GM12878 (cell line): ENCODE results near the gene TBC1D5. TPM values are rescaled to one million over a fixed set of nuclear protein-coding genes. Genes with fewer than 3 reads are reported as not detected.
A peak's percentile ranks its signal among the peaks of the same experiment; 100 is the strongest.

Experiments
- ATF7 ChIP-seq: fragments of 450-650 bp; IDR thresholded peaks from 2 replicates; pipeline ENCODE4 v1.6.1; 2016; ENCODE audit warnings: low read depth, mild to moderate bottlenecking
- BHLHE40 ChIP-seq, 2 experiments: fragments of 450-650 bp in 1 of 2; IDR thresholded peaks; 2 replicates each; pipeline ENCODE4 v1.6.1; 2011 to 2017; ENCODE audit warnings: low read depth in 2 of 2, borderline replicate concordance in 1 of 2, improper control_type of control experiment in 1 of 2, low read length in 1 of 2, mild to moderate bottlenecking in 1 of 2
- CBX3 ChIP-seq: fragments of 200-600 bp; sonication (generic); IDR thresholded peaks from 2 replicates; pipeline ENCODE4 v1.6.1; 2016; ENCODE audit warnings: low read depth, borderline replicate concordance
- CBX5 ChIP-seq: sonication (generic); IDR thresholded peaks from 2 replicates; pipeline ENCODE4 v1.6.1; 2016; ENCODE audit warnings: low read depth, moderate library complexity, mild to moderate bottlenecking, inconsistent platforms
- EGR1 ChIP-seq, 2 experiments: IDR thresholded peaks; 1 replicate in 1 of 2; 2 replicates in 1 of 2; pipeline ENCODE4 v1.6.1; 2011 to 2012; ENCODE audit warnings: low read depth in 2 of 2, low read length in 2 of 2, borderline replicate concordance in 1 of 2, mild to moderate bottlenecking in 1 of 2, moderate library complexity in 1 of 2
- ETV6 ChIP-seq, 2 experiments: fragments of 450-650 bp in 1 of 2; IDR thresholded peaks in 1 of 2; conservative IDR thresholded peaks in 1 of 2; 2 replicates each; pipeline ENCODE4 v1.6.1; 2014; ENCODE audit warnings: antibody characterized with exemption in 1 of 2, borderline replicate concordance in 1 of 2, low read depth in 1 of 2, mild to moderate bottlenecking in 1 of 2, moderate library complexity in 1 of 2
- EZH2 ChIP-seq: IDR thresholded peaks from 2 replicates; pipeline ENCODE4 v1.6.1; 2012; ENCODE audit warnings: low read depth, mild to moderate bottlenecking, control low read depth, inconsistent platforms, low read length, borderline replicate concordance; ENCODE audit not compliant: control insufficient read depth
- FOXK2 ChIP-seq: fragments of 450-650 bp; IDR thresholded peaks from 2 replicates; pipeline ENCODE4 v1.6.1; 2017; ENCODE audit warnings: mild to moderate bottlenecking, moderate library complexity
- HDGF ChIP-seq: fragments of 450-650 bp; IDR thresholded peaks from 2 replicates; pipeline ENCODE4 v1.6.1; 2016; ENCODE audit warnings: antibody characterized with exemption
- IKZF1 ChIP-seq: fragments of 450-650 bp; conservative IDR thresholded peaks from 2 replicates; pipeline ENCODE4 v1.6.1; 2017; ENCODE audit warnings: antibody characterized with exemption, mild to moderate bottlenecking
- NR2F1 ChIP-seq: fragments of 450-650 bp; conservative IDR thresholded peaks from 2 replicates; pipeline ENCODE4 v1.6.1; 2017; ENCODE audit warnings: mild to moderate bottlenecking
- PAX5 ChIP-seq: IDR thresholded peaks from 2 replicates; pipeline ENCODE4 v1.6.1; 2011; ENCODE audit warnings: low read depth, low read length, borderline replicate concordance
- PAX8 ChIP-seq: fragments of 450-650 bp; IDR thresholded peaks from 2 replicates; pipeline ENCODE4 v1.6.1; 2017; ENCODE audit warnings: mild to moderate bottlenecking, moderate library complexity
- PKNOX1 ChIP-seq: fragments of 450-650 bp; IDR thresholded peaks from 2 replicates; pipeline ENCODE4 v1.6.1; 2016; ENCODE audit warnings: mild to moderate bottlenecking
- POLR2AphosphoS5 ChIP-seq: IDR thresholded peaks from 2 replicates; pipeline ENCODE4 v1.6.1; 2011; ENCODE audit warnings: mild to moderate bottlenecking, low read length, inconsistent platforms
- RAD21 ChIP-seq: IDR thresholded peaks from 2 replicates; pipeline ENCODE4 v1.6.1; 2011; ENCODE audit warnings: mild to moderate bottlenecking, low read depth, low read length, moderate library complexity; ENCODE audit not compliant: insufficient read depth
- RELB ChIP-seq: fragments of 450-650 bp; IDR thresholded peaks from 2 replicates; pipeline ENCODE4 v1.6.1; 2017; ENCODE audit warnings: low read depth, mild to moderate bottlenecking, moderate library complexity
- SIX5 ChIP-seq: IDR thresholded peaks from 2 replicates; pipeline ENCODE4 v1.6.1; 2011; ENCODE audit warnings: mild to moderate bottlenecking, low read depth, low read length, moderate library complexity; ENCODE audit not compliant: severe bottlenecking
- SMC3 ChIP-seq: IDR thresholded peaks from 2 replicates; pipeline ENCODE4 v1.6.1; 2011; ENCODE audit warnings: low read length, improper control_type of control experiment, borderline replicate concordance
- STAT3 ChIP-seq: IDR thresholded peaks from 2 replicates; pipeline ENCODE4 v1.6.1; 2011; ENCODE audit warnings: low read depth, low read length, improper control_type of control experiment
- TCF7 ChIP-seq: IDR thresholded peaks from 2 replicates; pipeline ENCODE4 v1.6.1; 2014; ENCODE audit warnings: antibody characterized with exemption, borderline replicate concordance
- YY1 ChIP-seq: IDR thresholded peaks from 2 replicates; pipeline ENCODE4 v1.6.1; 2011; ENCODE audit warnings: low read depth, mild to moderate bottlenecking, low read length
- ZNF687 ChIP-seq: fragments of 450-650 bp; IDR thresholded peaks from 2 replicates; pipeline ENCODE4 v1.6.1; 2017; ENCODE audit warnings: mild to moderate bottlenecking, moderate library complexity
- polyA plus RNA-seq, 11 experiments: library from polyadenylated mRNA; depleted of rRNA in 4 of 11; unstranded in 6 of 11; stranded (reverse) in 5 of 11; fragments of >200 nt; fragmentation: Nextera tagmentation in 4 of 11; fragmentation: Illumina TruSeq in 1 of 11; extraction: Ambion mirVana in 4 of 11; extraction: Trizol in 1 of 11; gene quantifications; 1 replicate in 1 of 11; 2 replicates in 10 of 11; pipeline versions ENCODE4 v1.2.1 to v1.2.3, GENCODE V29; 2011 to 2016; ENCODE audit warnings: inconsistent platforms in 2 of 11, missing spikeins in 2 of 11, low read depth in 1 of 11
- total RNA-seq, 4 experiments: library from RNA; depleted of rRNA in 3 of 4; stranded (reverse); fragments of >200 nt in 3 of 4; fragmentation: Illumina TruSeq in 1 of 4; extraction: Trizol in 1 of 4; gene quantifications; 2 replicates each; pipeline versions ENCODE4 v1.2.1 to v1.2.3, GENCODE V29; 2013 to 2021

Gene TBC1D5
- total and polyA plus RNA-seq, 10 of the 15 experiments (the other 5 are each of a cell fraction or from before 2014, with no cell fraction given) = 5.5 to 61.0 (median 43.8) TPM

- peak; percentile 93 for TF ChIP-seq RELB
- TF ChIP-seq ATF7 = peak; percentile 83
- peak; percentile 77 for TF ChIP-seq PKNOX1
- no peak for TF ChIP-seq TCF7
- peak; percentile 75; the same call in 1 of the 2 replicates for TF ChIP-seq PAX5
- peak; percentile 82 for TF ChIP-seq NR2F1
- no peak for TF ChIP-seq STAT3
- TF ChIP-seq CBX5 = 0 out of 2 replicates have a peak, but pooled peaks have one; percentile 89
- peak; percentile 65 for TF ChIP-seq HDGF
- TF ChIP-seq IKZF1 = peak; percentile 92
- peak; percentile 96 for TF ChIP-seq ZNF687
- peak; percentile 69; the same call in 1 of the 2 replicates for TF ChIP-seq YY1
- TF ChIP-seq SMC3 = 0 out of 2 replicates have a peak, but pooled peaks have one; percentile 12
- peak; percentile 32 for TF ChIP-seq RAD21
- TF ChIP-seq PAX8 = no peak
- TF ChIP-seq CBX3 = no peak
- TF ChIP-seq FOXK2 = no peak; the same call in 1 of the 2 replicates
- TF ChIP-seq BHLHE40 (IDR thresholded peaks at IDR 0.05; ENCODE audit: borderline replicate concordance in 1 of 2, low read depth in 2 of 2, low read length in 1 of 2) = peak; percentile 86 to 91
- TF ChIP-seq POLR2AphosphoS5 = peak; percentile 39; the same call in 1 of the 2 replicates
- no peak for TF ChIP-seq SIX5
- no peak for TF ChIP-seq EZH2
- TF ChIP-seq EGR1 (IDR thresholded peaks at IDR 0.05; ENCODE audit: borderline replicate concordance in 1 of 2, low read depth in 2 of 2, low read length in 2 of 2) = 0 out of 3 replicates have a peak, but pooled peaks of 1 of the 2 experiments have one; percentile 21
- peak in 1 of 2 experiments; percentile 47; a peak in 1 of 4 replicates for TF ChIP-seq ETV6 (conservative IDR thresholded peaks at IDR 0.05 in 1 of 2, IDR thresholded peaks at IDR 0.05 in 1 of 2; ENCODE audit: borderline replicate concordance in 1 of 2, low read depth in 1 of 2)
Observed at GRCh38 chr3:17151598-17152373, 590.6 kb downstream of the TBC1D5 start (continued).
